Uterus (tissue), 4 donors: Measurements from ENCODE around the gene PSMC6. TPM values are rescaled to one million over a fixed set of nuclear protein-coding genes. Genes with fewer than 3 reads are reported as not detected.

Source experiments
- DNase-seq, 2 donors: peaks; one replicate each; pipeline ENCODE4 v3.0.0-alpha.2; 2019 to 2020
- H3K27ac ChIP-seq, 2 donors: fragments of 200-600 bp; sonication (generic); 1 replicate in 1 of 2; 2 replicates in 1 of 2; pipeline ENCODE4 v1.5.1; 2016 to 2018
- H3K27me3 ChIP-seq, 2 donors: fragments of 200-600 bp; sonication (generic); one replicate each; pipeline ENCODE4 v1.5.1; 2018 to 2019; ENCODE audit warnings: control low read depth in 1 of 2
- H3K36me3 ChIP-seq, 2 donors: fragments of 200-600 bp; sonication (generic); one replicate each; pipeline ENCODE4 v1.5.1; 2019; ENCODE audit warnings: control low read depth in 1 of 2
- H3K4me1 ChIP-seq, 2 donors: fragments of 200-600 bp; sonication (generic); one replicate each; pipeline ENCODE4 v1.5.1; 2018 to 2019; ENCODE audit warnings: control low read depth in 1 of 2
- H3K4me3 ChIP-seq, 2 donors: fragments of 200-600 bp; sonication (generic); 1 replicate in 1 of 2; 2 replicates in 1 of 2; pipeline ENCODE4 v1.5.1; 2018 to 2019; ENCODE audit warnings: mild to moderate bottlenecking in 1 of 2
- H3K9me3 ChIP-seq, 2 donors: fragments of 200-600 bp; sonication (generic); one replicate each; pipeline ENCODE4 v1.5.1; 2019; ENCODE audit warnings: control low read depth in 1 of 2
- POLR2A ChIP-seq, 2 donors: fragments of 450-650 bp; IDR thresholded peaks; one replicate each; pipeline ENCODE4 v1.6.1; 2016; ENCODE audit warnings: antibody characterized with exemption in 2 of 2, mild to moderate bottlenecking in 1 of 2, moderate library complexity in 1 of 2
- intact Hi-C: fragments of 100-400 bp; cut with DNase I; formaldehyde crosslinking; loops from one replicate; pipeline ENCODE4 v1.15.1; 2023; ENCODE audit warnings: low total_unique reads
- total RNA-seq, 4 donors: library from RNA; depleted of rRNA in 3 of 4; stranded (reverse); fragments of >200 nt in 3 of 4; gene quantifications; one replicate each; pipeline versions ENCODE4 v1.1.0 to v1.2.4, GENCODE V29; 2014 to 2023
- TF ChIP-seq, protein P1 (sequence below), 4 experiments: fragments of 200-600 bp in 2 of 4; fragments of 450-650 bp in 2 of 4; sonication (generic) in 2 of 4; IDR thresholded peaks; one replicate each; pipeline ENCODE4 v1.5.1; 2016 to 2019; ENCODE audit warnings: antibody characterized with exemption in 4 of 4, mild to moderate bottlenecking in 2 of 4, moderate library complexity in 1 of 4
- donor health status: DM: yes; HTN: yes; CAD: no.

Gene PSMC6
- total RNA-seq, 4 donors from 2014 or later = 76.9 to 129 (median 92.6) TPM

DNA sequence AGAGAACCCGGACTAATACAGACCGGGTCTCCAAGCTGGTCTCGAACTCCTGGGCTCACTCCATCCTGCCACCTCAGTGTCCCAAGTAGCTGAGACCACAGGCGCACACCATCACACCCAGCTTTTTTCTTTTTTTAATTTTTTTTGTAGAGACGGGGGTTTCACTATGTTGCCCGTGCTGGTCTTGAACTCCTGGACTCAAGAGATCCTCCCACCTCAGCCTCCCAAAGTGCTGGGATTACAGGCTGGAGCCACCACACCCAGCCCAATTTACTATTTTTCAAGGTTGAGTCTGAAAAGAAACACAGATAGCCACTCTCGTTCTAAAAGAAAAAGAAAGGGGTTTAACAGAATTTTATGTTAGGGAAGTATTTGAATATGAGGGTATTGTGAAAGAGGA lies 13.5 kb upstream of the PSMC6 start:
- DNase-seq = no peak
- H3K4me1 ChIP-seq = no peaks in the 10 kb centered on the region
- no peaks in the 10 kb centered on the region for H3K27me3 ChIP-seq
- no peak for TF ChIP-seq POLR2A (IDR thresholded peaks at IDR 0.05)
- TF ChIP-seq, protein P1, sequence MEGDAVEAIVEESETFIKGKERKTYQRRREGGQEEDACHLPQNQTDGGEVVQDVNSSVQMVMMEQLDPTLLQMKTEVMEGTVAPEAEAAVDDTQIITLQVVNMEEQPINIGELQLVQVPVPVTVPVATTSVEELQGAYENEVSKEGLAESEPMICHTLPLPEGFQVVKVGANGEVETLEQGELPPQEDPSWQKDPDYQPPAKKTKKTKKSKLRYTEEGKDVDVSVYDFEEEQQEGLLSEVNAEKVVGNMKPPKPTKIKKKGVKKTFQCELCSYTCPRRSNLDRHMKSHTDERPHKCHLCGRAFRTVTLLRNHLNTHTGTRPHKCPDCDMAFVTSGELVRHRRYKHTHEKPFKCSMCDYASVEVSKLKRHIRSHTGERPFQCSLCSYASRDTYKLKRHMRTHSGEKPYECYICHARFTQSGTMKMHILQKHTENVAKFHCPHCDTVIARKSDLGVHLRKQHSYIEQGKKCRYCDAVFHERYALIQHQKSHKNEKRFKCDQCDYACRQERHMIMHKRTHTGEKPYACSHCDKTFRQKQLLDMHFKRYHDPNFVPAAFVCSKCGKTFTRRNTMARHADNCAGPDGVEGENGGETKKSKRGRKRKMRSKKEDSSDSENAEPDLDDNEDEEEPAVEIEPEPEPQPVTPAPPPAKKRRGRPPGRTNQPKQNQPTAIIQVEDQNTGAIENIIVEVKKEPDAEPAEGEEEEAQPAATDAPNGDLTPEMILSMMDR (IDR thresholded peaks at IDR 0.05) = no peak
- H3K27ac ChIP-seq = no peak overlapping the region
- no peaks in the 10 kb centered on the region for H3K9me3 ChIP-seq
- no peaks in the 10 kb centered on the region for H3K36me3 ChIP-seq
- no peak overlapping the region for H3K4me3 ChIP-seq
- intact Hi-C loops = no loop called here

DNA sequence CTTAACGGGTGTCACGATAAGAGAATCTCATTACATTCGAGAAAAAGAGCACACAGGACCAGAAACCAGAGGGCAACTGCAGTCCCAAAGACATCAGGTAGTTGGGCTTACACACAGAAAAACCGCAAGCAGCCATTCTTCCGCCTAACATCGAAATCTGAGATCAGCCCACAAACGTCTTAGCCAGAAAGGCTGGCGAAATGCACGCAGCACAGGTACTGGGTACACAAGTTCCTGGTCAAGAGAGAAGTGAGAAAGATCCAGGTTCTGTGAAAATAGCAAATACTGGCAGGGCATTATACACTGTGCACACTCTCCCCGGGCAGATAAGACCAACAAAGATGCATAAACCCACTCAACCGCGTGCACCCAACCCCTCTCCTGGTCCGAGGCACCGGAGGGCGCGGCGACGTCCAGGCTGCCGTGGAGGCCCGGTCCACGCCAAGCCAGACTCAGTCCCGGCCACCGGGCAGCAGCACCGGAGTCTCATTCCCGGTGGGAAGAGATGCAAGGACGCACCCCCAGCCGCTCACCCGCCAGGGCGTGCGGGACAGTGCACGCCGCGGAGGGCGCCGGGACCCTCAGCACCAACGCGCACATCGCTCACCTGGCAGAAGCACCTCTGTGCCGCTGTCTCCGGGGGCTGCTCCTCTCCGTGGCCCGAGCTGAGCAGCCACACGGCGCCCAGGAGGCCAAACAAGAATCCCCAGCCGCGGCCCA lies 12.1 kb upstream of the PSMC6 start:
- DNase-seq = peak in 1 of 2 donors; percentile 22
- Histone ChIP-seq H3K9me3 (no peaks in the 10 kb centered on the region), H3K4me1 (no peaks in the 10 kb centered on the region), H3K27ac (peak overlapping the region; percentile 94 to 95), H3K4me3 (peak overlapping the region; percentile 50 to 64), H3K36me3 (no peaks in the 10 kb centered on the region), H3K27me3 (no peaks in the 10 kb centered on the region)
- TF ChIP-seq POLR2A (IDR thresholded peaks at IDR 0.05) = no peak
- TF ChIP-seq, protein P1 (IDR thresholded peaks at IDR 0.05) = no peak
- intact Hi-C loops = loop anchor here (5.0 kb wide), 1 partner anchor 257 kb away; the partner anchor contains the start of gene FERMT2

DNA sequence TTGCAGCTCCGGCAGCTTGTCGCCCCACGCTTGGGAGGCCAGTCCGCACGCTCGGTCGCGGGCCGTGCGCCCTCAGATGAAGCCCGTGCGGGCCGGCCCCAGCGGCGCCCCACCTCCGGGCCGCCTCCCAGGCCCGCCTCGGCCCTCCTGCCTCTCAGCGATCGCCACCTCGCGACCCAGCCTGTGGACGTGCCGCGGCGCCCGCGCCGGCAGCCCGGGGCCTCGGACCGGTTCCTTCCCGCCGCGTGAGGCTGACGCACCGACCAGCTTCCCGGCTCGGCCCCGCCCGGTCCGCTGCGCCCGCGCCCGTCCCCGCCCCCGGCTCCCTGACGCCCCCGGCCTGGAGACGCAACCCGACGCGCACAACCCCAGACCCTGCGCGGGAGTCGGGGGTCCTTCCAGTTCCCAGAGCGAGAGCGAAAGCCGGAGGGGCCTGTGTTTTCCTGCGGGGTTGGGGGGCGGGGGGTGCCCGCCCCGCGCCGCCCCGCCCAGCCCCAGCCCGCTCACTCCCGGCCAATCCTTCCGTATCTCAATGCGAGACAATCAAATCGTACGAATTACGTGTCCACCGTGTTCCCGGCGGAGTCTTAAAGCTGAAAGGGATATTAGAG lies 11.4 kb upstream of the PSMC6 start, which contains the start of gene ERO1A:
ERO1A (minus strand) TSS at position 78 of the 611 bp plus-strand sequence; CDS start at position 1, 77 bp downstream.
- intact Hi-C loops = loop anchor here (5.0 kb wide), 1 partner anchor 257 kb away; the partner anchor contains the start of gene FERMT2
- no peaks in the 10 kb centered on the region for H3K9me3 ChIP-seq
- peak; percentile 81 to 83 for DNase-seq
- H3K27me3 ChIP-seq = no peaks in the 10 kb centered on the region
- no peaks in the 10 kb centered on the region for H3K36me3 ChIP-seq
- H3K4me3 ChIP-seq = peak within 1 kb of the TSS; percentile 50 to 64
- H3K27ac ChIP-seq = peak within 1 kb of the TSS; percentile 94 to 95
- H3K4me1 ChIP-seq = no peaks in the 10 kb centered on the region
- TF ChIP-seq, protein P1 (IDR thresholded peaks at IDR 0.05) = no peak
- TF ChIP-seq POLR2A (IDR thresholded peaks at IDR 0.05) = peak; percentile 28 to 67

DNA sequence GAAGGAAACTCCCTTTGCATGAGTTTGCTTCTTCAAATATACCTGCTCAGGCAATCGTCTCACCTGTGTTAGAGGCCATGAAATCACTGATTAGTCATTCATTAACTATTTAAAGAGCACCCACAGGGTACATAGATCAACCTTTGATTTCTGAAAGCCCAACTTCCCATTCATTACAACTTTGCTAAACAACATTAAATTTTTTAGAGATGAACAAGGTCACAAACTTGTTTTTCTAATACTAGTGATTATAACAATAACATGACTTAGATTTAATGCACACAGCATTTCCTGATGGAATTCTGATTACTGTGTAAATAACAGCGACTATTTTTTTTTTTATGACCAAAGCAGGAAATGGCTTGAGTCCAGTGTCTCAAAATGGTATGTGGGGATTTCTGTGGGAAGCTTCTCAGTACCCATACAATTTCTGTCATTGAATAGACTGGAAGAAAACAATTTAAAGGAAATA lies 6.3 kb upstream of the PSMC6 start:
- Histone ChIP-seq H3K4me3 (no peak overlapping the region), H3K4me1 (no peaks in the 10 kb centered on the region), H3K27ac (no peak overlapping the region), H3K27me3 (no peaks in the 10 kb centered on the region), H3K9me3 (no peaks in the 10 kb centered on the region), H3K36me3 (no peaks in the 10 kb centered on the region)
- intact Hi-C loops = no loop called here
- TF ChIP-seq POLR2A (IDR thresholded peaks at IDR 0.05) = no peak
- TF ChIP-seq, protein P1 (IDR thresholded peaks at IDR 0.05) = no peak
- DNase-seq = no peak

DNA sequence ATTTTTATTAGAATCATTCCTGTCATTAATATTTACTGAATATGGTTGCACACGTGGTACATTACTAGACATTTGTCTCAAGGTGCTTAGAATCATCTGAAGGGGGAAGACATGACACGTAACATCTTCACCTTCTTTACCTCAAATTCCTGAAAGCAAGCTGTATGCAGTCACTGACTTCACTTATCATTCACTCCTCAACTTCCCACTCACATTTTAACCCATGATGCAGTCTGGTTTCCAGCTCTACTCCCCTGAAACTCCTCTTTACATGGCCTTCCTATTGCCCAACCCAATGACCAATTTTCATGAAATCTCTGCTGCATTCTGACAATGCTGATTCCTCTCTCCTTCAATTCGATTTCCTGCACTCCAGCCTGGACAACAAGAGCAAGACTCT lies 5.8 kb upstream of the PSMC6 start:
- no peaks in the 10 kb centered on the region for H3K9me3 ChIP-seq
- intact Hi-C loops = no loop called here
- DNase-seq = no peak
- H3K36me3 ChIP-seq = no peaks in the 10 kb centered on the region
- H3K4me1 ChIP-seq = no peaks in the 10 kb centered on the region
- no peak overlapping the region for H3K27ac ChIP-seq
- no peak overlapping the region for H3K4me3 ChIP-seq
- no peaks in the 10 kb centered on the region for H3K27me3 ChIP-seq
- TF ChIP-seq POLR2A (IDR thresholded peaks at IDR 0.05) = no peak
